Stomach smooth muscle (tissue), 2 donors: ENCODE data around the gene G3BP1.
A peak's percentile ranks its signal among the peaks of the same experiment; 100 is the strongest.
"Not testable (repeated sequence)": the region's sequence is repeated elsewhere in the genome, so short reads cannot be mapped to it uniquely, and the experiment has no call there.

Source experiments
- H3K27ac ChIP-seq: one replicate; pipeline ENCODE4 v1.7.0; 2013; ENCODE audit warnings: mild to moderate bottlenecking, low read length, inconsistent platforms
- H3K27me3 ChIP-seq, 2 donors: one replicate each; pipeline ENCODE4 v1.7.0; 2013; ENCODE audit warnings: low read length in 2 of 2; ENCODE audit not compliant: insufficient read depth in 2 of 2, control insufficient read depth in 1 of 2
- H3K36me3 ChIP-seq, 2 donors: one replicate each; pipeline ENCODE4 v1.7.0; 2013; ENCODE audit warnings: low read length in 2 of 2; ENCODE audit not compliant: control insufficient read depth in 2 of 2, insufficient read depth in 2 of 2
- H3K4me1 ChIP-seq: one replicate; pipeline ENCODE4 v1.7.0; 2013; ENCODE audit warnings: low read length; ENCODE audit not compliant: control insufficient read depth, insufficient read depth
- H3K4me3 ChIP-seq, 2 donors: one replicate each; pipeline ENCODE4 v1.7.0; 2013; ENCODE audit warnings: low read length in 2 of 2
- H3K9ac ChIP-seq, 2 donors: one replicate each; pipeline ENCODE4 v1.7.0; 2013; ENCODE audit warnings: low read length in 2 of 2, mild to moderate bottlenecking in 1 of 2
- H3K9me3 ChIP-seq, 2 donors: one replicate each; pipeline ENCODE4 v1.7.0; 2013; ENCODE audit warnings: low read length in 2 of 2; ENCODE audit not compliant: control insufficient read depth in 2 of 2
- donor health status: healthy.
- donor health status: Pancreatic carcinoma.

Gene G3BP1

GRCh38 chr5:151772846-151773561 is 1.2 kb downstream of the G3BP1 start:
- H3K4me1 ChIP-seq = peaks cover 23% of the 10 kb centered on the region
- peaks cover 0 to 3% of the 10 kb centered on the region in 2 donors for H3K9me3 ChIP-seq
- H3K4me3 ChIP-seq = peak overlapping the region; percentile 65 to 98
- H3K27ac ChIP-seq = peak overlapping the region; percentile 71
- no peaks in the 10 kb centered on the region for H3K27me3 ChIP-seq
- H3K9ac ChIP-seq = peak overlapping the region; percentile 52 to 82
- H3K36me3 ChIP-seq = no peaks in the 10 kb centered on the region

DNA sequence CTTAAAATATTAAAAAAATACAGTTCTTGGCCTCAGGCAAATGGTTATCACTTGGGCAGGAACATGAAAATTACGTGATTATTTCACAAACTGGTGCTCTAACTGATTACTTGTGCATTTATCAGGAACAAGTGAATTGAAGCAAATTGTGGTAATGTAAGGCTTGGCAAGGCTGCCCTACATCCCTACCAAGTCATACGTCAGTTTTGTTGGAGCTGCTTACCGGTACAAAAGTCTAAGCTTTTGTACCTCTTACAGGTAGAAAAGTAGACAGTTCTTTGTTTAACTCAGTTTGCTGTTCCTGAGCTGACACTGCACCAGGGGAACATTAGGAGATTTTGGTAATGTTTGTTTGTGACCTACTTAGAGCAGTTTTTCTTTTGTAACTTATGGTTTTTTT is 2.2 kb downstream of the G3BP1 start:
- H3K9ac ChIP-seq = peak overlapping the region; percentile 52
- H3K27me3 ChIP-seq = no peaks in the 10 kb centered on the region
- H3K4me3 ChIP-seq = peak overlapping the region; percentile 65 to 98
- H3K4me1 ChIP-seq = peaks cover 23% of the 10 kb centered on the region
- no peaks in the 10 kb centered on the region for H3K36me3 ChIP-seq
- no peak overlapping the region for H3K27ac ChIP-seq
- H3K9me3 ChIP-seq = peaks cover 0 to 3% of the 10 kb centered on the region in 2 donors

- no peaks in the 10 kb centered on the region for H3K27me3 ChIP-seq
- H3K4me3 ChIP-seq = peak overlapping the region in 1 of 2 donors; percentile 34
- no peaks in the 10 kb centered on the region for H3K9me3 ChIP-seq
- peaks cover 21% of the 10 kb centered on the region for H3K4me1 ChIP-seq
- peak overlapping the region in 1 of 2 donors; percentile 10 for H3K9ac ChIP-seq
- H3K36me3 ChIP-seq = no peaks in the 10 kb centered on the region
- no peak overlapping the region for H3K27ac ChIP-seq
Observed at GRCh38 chr5:151775025-151775606, 3.4 kb downstream of the G3BP1 start.

- Histone ChIP-seq H3K4me3 (no peak overlapping the region), H3K4me1 (peaks cover 9% of the 10 kb centered on the region)
Observed at GRCh38 chr5:151779531-151780125, 7.9 kb downstream of the G3BP1 start.

GRCh38 chr5:151780348-151780747 is 8.6 kb downstream of the G3BP1 start:
- peaks cover 8% of the 10 kb centered on the region for H3K4me1 ChIP-seq

More at GRCh38 chr5:151779531-151780125, 7.9 kb downstream of the G3BP1 start:
- Histone ChIP-seq H3K27me3 (no peaks in the 10 kb centered on the region), H3K9me3 (no peaks in the 10 kb centered on the region), H3K27ac (no peak overlapping the region), H3K36me3 (no peaks in the 10 kb centered on the region), H3K9ac (no peak overlapping the region)

DNA sequence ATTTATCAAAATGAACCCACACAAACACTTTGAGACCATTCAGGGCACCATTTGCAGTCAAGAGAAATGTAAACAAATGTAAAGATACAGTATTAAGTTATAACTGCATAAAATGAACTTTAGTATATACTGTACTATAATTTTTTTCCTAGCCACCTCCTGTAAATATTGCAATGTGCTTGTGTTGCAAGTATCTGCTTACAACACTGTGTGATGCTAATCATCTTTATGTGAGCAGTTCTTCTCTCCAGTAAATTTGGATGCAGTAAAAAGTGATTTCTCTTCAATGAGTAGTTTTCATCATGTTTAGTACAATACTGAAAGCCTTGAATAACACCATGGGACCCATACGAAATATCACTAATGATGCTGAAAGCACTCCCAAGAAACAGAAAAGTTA is 9.4 kb downstream of the G3BP1 start:
- H3K4me3 ChIP-seq = no peak overlapping the region
- no peaks in the 10 kb centered on the region for H3K36me3 ChIP-seq
- no peaks in the 10 kb centered on the region for H3K9me3 ChIP-seq
- no peak overlapping the region for H3K9ac ChIP-seq
- no peak overlapping the region for H3K27ac ChIP-seq
- peaks cover 2% of the 10 kb centered on the region for H3K4me1 ChIP-seq
- no peaks in the 10 kb centered on the region for H3K27me3 ChIP-seq

More at GRCh38 chr5:151780348-151780747, 8.6 kb downstream of the G3BP1 start:
- Histone ChIP-seq H3K4me3 (no peak overlapping the region), H3K9me3 (no peaks in the 10 kb centered on the region), H3K27me3 (no peaks in the 10 kb centered on the region), H3K27ac (no peak overlapping the region), H3K9ac (no peak overlapping the region), H3K36me3 (no peaks in the 10 kb centered on the region)

- H3K9me3 ChIP-seq, H3K36me3 ChIP-seq, H3K27ac ChIP-seq, H3K4me3 ChIP-seq, H3K4me1 ChIP-seq, H3K9ac ChIP-seq, H3K27me3 ChIP-seq: not testable (repeated sequence)
Observed at GRCh38 chr5:151783664-151784063, 11.9 kb downstream of the G3BP1 start.

GRCh38 chr5:151784141-151784540 is 12.4 kb downstream of the G3BP1 start:
- Histone ChIP-seq H3K4me1 (no peaks in the 10 kb centered on the region), H3K36me3 (peaks cover 0 to 6% of the 10 kb centered on the region in 2 donors), H3K27me3 (no peaks in the 10 kb centered on the region), H3K4me3 (no peak overlapping the region), H3K9me3 (no peaks in the 10 kb centered on the region), H3K9ac (no peak overlapping the region), H3K27ac (no peak overlapping the region)

DNA sequence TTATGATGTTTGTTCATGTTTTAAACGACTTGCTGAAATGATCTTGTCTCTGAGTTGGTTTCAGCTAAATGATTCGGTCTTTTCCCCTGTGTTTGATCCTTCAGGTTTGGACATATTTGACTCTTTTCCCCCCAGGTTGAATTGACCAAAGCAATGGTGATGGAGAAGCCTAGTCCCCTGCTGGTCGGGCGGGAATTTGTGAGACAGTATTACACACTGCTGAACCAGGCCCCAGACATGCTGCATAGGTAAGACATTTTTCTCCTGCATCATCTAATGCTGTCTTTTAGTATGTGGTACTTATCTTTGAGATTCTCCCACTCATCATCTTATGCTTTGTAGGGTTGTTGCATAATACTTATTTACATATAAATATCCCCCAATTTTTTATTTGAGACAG is 14.7 kb downstream of the G3BP1 start:
- Histone ChIP-seq H3K4me1 (no peaks in the 10 kb centered on the region), H3K27ac (no peak overlapping the region), H3K9me3 (no peaks in the 10 kb centered on the region), H3K4me3 (no peak overlapping the region), H3K27me3 (no peaks in the 10 kb centered on the region), H3K9ac (no peak overlapping the region), H3K36me3 (peaks cover 13 to 14% of the 10 kb centered on the region in 2 donors)

DNA sequence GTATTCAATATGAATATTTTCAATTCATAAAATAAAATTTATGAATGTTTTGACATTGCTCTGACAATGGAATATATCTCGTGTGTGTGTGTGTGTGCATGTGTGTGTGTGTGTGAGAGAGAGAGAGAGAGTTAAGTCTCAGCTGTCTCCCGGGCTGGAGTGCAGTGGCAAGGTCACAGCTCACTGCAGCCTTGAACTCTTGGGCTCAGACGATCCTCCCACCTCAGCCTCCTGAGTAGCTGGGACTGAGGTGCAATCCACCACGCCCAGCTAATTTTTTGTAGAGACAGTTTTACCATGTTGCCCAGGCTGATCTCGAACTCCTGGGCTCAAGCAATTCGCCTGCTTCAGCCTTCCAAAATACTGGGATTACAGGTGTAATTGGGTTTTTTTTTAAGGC is 16.1 kb downstream of the G3BP1 start:
- H3K9me3 ChIP-seq = no peaks in the 10 kb centered on the region
- H3K27ac ChIP-seq = no peak overlapping the region
- no peaks in the 10 kb centered on the region for H3K27me3 ChIP-seq
- peaks cover 22 to 23% of the 10 kb centered on the region in 2 donors for H3K36me3 ChIP-seq
- H3K4me1 ChIP-seq = no peaks in the 10 kb centered on the region
- H3K9ac ChIP-seq = no peak overlapping the region
- no peak overlapping the region for H3K4me3 ChIP-seq

- Histone ChIP-seq H3K27ac (no peak overlapping the region), H3K9me3 (no peaks in the 10 kb centered on the region), H3K9ac (no peak overlapping the region), H3K4me1 (no peaks in the 10 kb centered on the region), H3K27me3 (no peaks in the 10 kb centered on the region), H3K4me3 (no peak overlapping the region), H3K36me3 (peaks cover 42 to 50% of the 10 kb centered on the region in 2 donors)
Observed at GRCh38 chr5:151793358-151793757, 21.6 kb downstream of the G3BP1 start.
